ENCODE results near the gene CIP2A. TPM values are rescaled to one million over a fixed set of nuclear protein-coding genes. Genes with fewer than 3 reads are reported as not detected.

The CIP2A gene
- total RNA-seq, 1 donor from 2014 or later: 8.2 TPM

GRCh38 chr3:108548304-108548703, 40.9 kb downstream of the CIP2A start:
- Histone ChIP-seq H3K36me3 (ENCODE audit: control insufficient read depth, insufficient read depth, low read length) (no peaks in the 10 kb centered on the region), H3K4me3 (ENCODE audit: low read depth, low read length) (no peak overlapping the region), H3K27me3 (ENCODE audit: control insufficient read depth, insufficient read depth, low read length) (no peaks in the 10 kb centered on the region)
- TF ChIP-seq CTCF (IDR thresholded peaks at IDR 0.05; ENCODE audit: insufficient read depth, low read length, poor library complexity, severe bottlenecking): no peak
- no peak for DNase-seq (ENCODE audit: low read depth)

- TF ChIP-seq CTCF (IDR thresholded peaks at IDR 0.05; ENCODE audit: insufficient read depth, low read length, poor library complexity, severe bottlenecking): no peak
- DNase-seq (ENCODE audit: low read depth): no peak
- Histone ChIP-seq H3K36me3 (ENCODE audit: control insufficient read depth, insufficient read depth, low read length) (no peaks in the 10 kb centered on the region), H3K27me3 (ENCODE audit: control insufficient read depth, insufficient read depth, low read length) (no peaks in the 10 kb centered on the region), H3K4me3 (ENCODE audit: low read depth, low read length) (no peak overlapping the region)
These were observed 42.5 kb downstream of the CIP2A start for GRCh38 chr3:108546692-108547091.

GRCh38 chr3:108546247-108546646, 43.0 kb downstream of the CIP2A start:
- no peak overlapping the region for H3K4me3 ChIP-seq (ENCODE audit: low read depth, low read length)

GRCh38 chr3:108538083-108538482, 51.2 kb downstream of the CIP2A start:
- Histone ChIP-seq H3K4me3 (ENCODE audit: low read depth, low read length) (no peak overlapping the region), H3K27me3 (ENCODE audit: control insufficient read depth, insufficient read depth, low read length) (no peaks in the 10 kb centered on the region), H3K36me3 (ENCODE audit: control insufficient read depth, insufficient read depth, low read length) (no peaks in the 10 kb centered on the region)
- no peak for TF ChIP-seq CTCF (IDR thresholded peaks at IDR 0.05; ENCODE audit: insufficient read depth, low read length, poor library complexity, severe bottlenecking)
- DNase-seq (ENCODE audit: low read depth): no peak

More at GRCh38 chr3:108546247-108546646, 43.0 kb downstream of the CIP2A start:
- DNase-seq (ENCODE audit: low read depth): no peak
- no peaks in the 10 kb centered on the region for H3K36me3 ChIP-seq (ENCODE audit: control insufficient read depth, insufficient read depth, low read length)
- H3K27me3 ChIP-seq (ENCODE audit: control insufficient read depth, insufficient read depth, low read length): no peaks in the 10 kb centered on the region
- TF ChIP-seq CTCF (IDR thresholded peaks at IDR 0.05; ENCODE audit: insufficient read depth, low read length, poor library complexity, severe bottlenecking): no peak

- no peak for DNase-seq (ENCODE audit: low read depth)
- no peaks in the 10 kb centered on the region for H3K27me3 ChIP-seq (ENCODE audit: control insufficient read depth, insufficient read depth, low read length)
These were observed 60.6 kb downstream of the CIP2A start for GRCh38 chr3:108528459-108529252.

More at GRCh38 chr3:108528459-108529252, 60.6 kb downstream of the CIP2A start:
- Histone ChIP-seq H3K4me3 (ENCODE audit: low read depth, low read length) (no peak overlapping the region), H3K36me3 (ENCODE audit: control insufficient read depth, insufficient read depth, low read length) (no peaks in the 10 kb centered on the region)
- TF ChIP-seq CTCF (IDR thresholded peaks at IDR 0.05; ENCODE audit: insufficient read depth, low read length, poor library complexity, severe bottlenecking): no peak

All from kidney epithelial cell (primary cell).